Gastrocnemius medialis (tissue), 4 donors: ENCODE data around the gene HIPK2. TPM values are rescaled to one million over a fixed set of nuclear protein-coding genes. Genes with fewer than 3 reads are reported as not detected.

Source experiments
- ATAC-seq, 2 donors: fragments of 150-250 bp; one replicate each; pipeline ENCODE4 v1.9.1; 2016
- DNase-seq, 2 donors: peaks; one replicate each; pipeline ENCODE4 v3.0.0-alpha.2; 2019
- H3K27ac ChIP-seq, 4 donors: fragments of 200-600 bp; sonication (generic); 1 replicate in 1 of 4; 2 replicates in 3 of 4; pipeline ENCODE4 v1.5.1; 2016 to 2018; ENCODE audit warnings: mild to moderate bottlenecking in 2 of 4, moderate library complexity in 1 of 4
- H3K27me3 ChIP-seq, 3 donors: fragments of 200-600 bp; sonication (generic) in 2 of 3; 1 replicate in 1 of 3; 2 replicates in 2 of 3; pipeline versions ENCODE4 v1.5.1 to v1.6.0; 2016 to 2019; ENCODE audit warnings: mild to moderate bottlenecking in 1 of 3, moderate library complexity in 1 of 3
- H3K36me3 ChIP-seq, 2 donors: fragments of 200-600 bp; sonication (generic) in 1 of 2; one replicate each; pipeline ENCODE4 v1.5.1; 2017 to 2018
- H3K4me1 ChIP-seq, 2 donors: fragments of 200-600 bp; sonication (generic) in 1 of 2; one replicate each; pipeline ENCODE4 v1.5.1; 2016 to 2017; ENCODE audit warnings: mild to moderate bottlenecking in 2 of 2
- H3K4me3 ChIP-seq, 4 donors: fragments of 200-600 bp; sonication (generic) in 3 of 4; 1 replicate in 1 of 4; 2 replicates in 3 of 4; pipeline ENCODE4 v1.5.1; 2016 to 2019; ENCODE audit warnings: mild to moderate bottlenecking in 2 of 4
- H3K9me3 ChIP-seq, 3 donors: fragments of 200-600 bp; sonication (generic) in 2 of 3; 1 replicate in 1 of 3; 2 replicates in 2 of 3; pipeline ENCODE4 v1.5.1; 2016 to 2019
- CTCF ChIP-seq, 5 experiments: fragments of 450-650 bp in 3 of 5; fragments of 200-600 bp in 2 of 5; sonication (generic) in 2 of 5; IDR thresholded peaks in 4 of 5; conservative IDR thresholded peaks in 1 of 5; 1 replicate in 4 of 5; 2 replicates in 1 of 5; pipeline ENCODE4 v1.5.1; 2016 to 2019; ENCODE audit warnings: antibody characterized with exemption in 5 of 5, mild to moderate bottlenecking in 3 of 5, moderate library complexity in 3 of 5
- POLR2A ChIP-seq, 2 donors: fragments of 450-650 bp; IDR thresholded peaks; one replicate each; pipeline ENCODE4 v1.6.1; 2017; ENCODE audit warnings: antibody characterized with exemption in 2 of 2, mild to moderate bottlenecking in 2 of 2, moderate library complexity in 2 of 2
- in situ Hi-C, 4 donors: fragments of 200-750 bp; cut with MboI; loops; one replicate each; pipeline versions ENCODE4 v1.15.0 to v1.8.0; 2017; ENCODE audit warnings: low sequenced_read_pairs in 4 of 4
- intact Hi-C: fragments of 100-400 bp; cut with DNase I; formaldehyde crosslinking; loops from one replicate; pipeline ENCODE4 v1.15.1; 2023; ENCODE audit warnings: low total_unique reads
- total RNA-seq, 4 donors: library from RNA; depleted of rRNA; stranded (reverse); fragments of >200 nt; gene quantifications; one replicate each; pipeline versions ENCODE4 v1.1.0 to v1.2.3, GENCODE V29; 2016

Gene HIPK2
- total RNA-seq, 4 donors from 2014 or later, result 30.5 to 77.4 (median 58.9) TPM

GRCh38 chr7:139562961-139563565 lies 214.7 kb downstream of the HIPK2 start:
- TF ChIP-seq CTCF (IDR thresholded peaks at IDR 0.05 in 4 of 5, conservative IDR thresholded peaks at IDR 0.05 in 1 of 5) (no peak), POLR2A (IDR thresholded peaks at IDR 0.05) (no peak)
- no peaks in the 10 kb centered on the region for H3K36me3 ChIP-seq
- H3K4me1 ChIP-seq, result peaks cover 3 to 6% of the 10 kb centered on the region in 2 donors
- no peak overlapping the region for H3K4me3 ChIP-seq
- no peak overlapping the region for H3K27ac ChIP-seq
- ATAC-seq (no peak), DNase-seq (no peak)
- H3K27me3 ChIP-seq, result no peaks in the 10 kb centered on the region
- H3K9me3 ChIP-seq, result no peaks in the 10 kb centered on the region
- in situ Hi-C loops (no loop called here), intact Hi-C loops (no loop called here)

GRCh38 chr7:139562491-139562890 lies 215.3 kb downstream of the HIPK2 start:
- ATAC-seq, result no peak
- intact Hi-C loops, result no loop called here

GRCh38 chr7:139560678-139561077 lies 217.1 kb downstream of the HIPK2 start:
- Histone ChIP-seq H3K4me1 (peaks cover 3 to 6% of the 10 kb centered on the region in 2 donors), H3K9me3 (no peaks in the 10 kb centered on the region), H3K27ac (no peak overlapping the region), H3K4me3 (no peak overlapping the region), H3K36me3 (no peaks in the 10 kb centered on the region), H3K27me3 (no peaks in the 10 kb centered on the region)
- intact Hi-C loops, result no loop called here
- DNase-seq (no peak), ATAC-seq (no peak)
- in situ Hi-C loops, result no loop called here
- no peak for TF ChIP-seq CTCF (IDR thresholded peaks at IDR 0.05 in 4 of 5, conservative IDR thresholded peaks at IDR 0.05 in 1 of 5)
- no peak for TF ChIP-seq POLR2A (IDR thresholded peaks at IDR 0.05)

More at GRCh38 chr7:139562491-139562890, 215.3 kb downstream of the HIPK2 start:
- no peaks in the 10 kb centered on the region for H3K9me3 ChIP-seq
- no peaks in the 10 kb centered on the region for H3K27me3 ChIP-seq
- no peaks in the 10 kb centered on the region for H3K36me3 ChIP-seq
- no peak for TF ChIP-seq POLR2A (IDR thresholded peaks at IDR 0.05)
- TF ChIP-seq CTCF (IDR thresholded peaks at IDR 0.05 in 4 of 5, conservative IDR thresholded peaks at IDR 0.05 in 1 of 5), result no peak
- H3K4me3 ChIP-seq, result no peak overlapping the region
- in situ Hi-C loops, result no loop called here
- DNase-seq, result no peak
- no peak overlapping the region for H3K27ac ChIP-seq
- H3K4me1 ChIP-seq, result peaks cover 3 to 6% of the 10 kb centered on the region in 2 donors

- H3K27ac ChIP-seq, result no peak overlapping the region
- H3K9me3 ChIP-seq, result no peaks in the 10 kb centered on the region
- TF ChIP-seq POLR2A (IDR thresholded peaks at IDR 0.05) (no peak), CTCF (IDR thresholded peaks at IDR 0.05 in 4 of 5, conservative IDR thresholded peaks at IDR 0.05 in 1 of 5) (no peak)
- no peak for ATAC-seq
- no peak overlapping the region for H3K4me3 ChIP-seq
- H3K36me3 ChIP-seq, result no peaks in the 10 kb centered on the region
- DNase-seq, result no peak
- in situ Hi-C loops, result no loop called here
- intact Hi-C loops, result no loop called here
- H3K27me3 ChIP-seq, result no peaks in the 10 kb centered on the region
- peaks cover 3 to 6% of the 10 kb centered on the region in 2 donors for H3K4me1 ChIP-seq
Observed at GRCh38 chr7:139560199-139560598, 217.6 kb downstream of the HIPK2 start.
